ENCODE results near the gene ARNT2. TPM values are rescaled to one million over a fixed set of nuclear protein-coding genes. Genes with fewer than 3 reads are reported as not detected.
"Not testable (repeated sequence)": the region's sequence is repeated elsewhere in the genome, so short reads cannot be mapped to it uniquely, and the experiment has no call there.

The ARNT2 gene
- total RNA-seq, 1 donor from 2014 or later: 6.4 TPM

DNA sequence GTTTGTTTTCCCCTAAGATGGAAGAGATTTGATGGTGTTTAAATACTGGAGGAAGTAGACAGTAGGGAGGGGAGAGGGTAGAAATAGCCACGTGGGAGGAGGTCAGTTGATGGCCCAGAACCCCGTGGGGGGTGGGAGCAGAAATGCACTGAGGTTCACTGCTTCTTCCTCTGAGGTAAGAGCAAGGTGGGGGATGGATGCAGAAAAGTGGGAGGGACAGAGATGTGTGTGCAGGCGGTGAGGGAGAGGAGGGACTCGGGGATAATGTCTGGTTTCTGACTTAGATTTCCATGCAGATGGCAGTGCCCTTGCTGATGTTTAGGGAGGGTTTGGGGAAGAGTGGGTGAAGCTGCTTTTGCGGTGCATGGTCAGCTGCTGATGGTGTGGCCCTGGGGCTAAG, 102.9 kb downstream of the ARNT2 start:
- TF ChIP-seq CTCF (IDR thresholded peaks at IDR 0.05): no peak
- no peak overlapping the region for H3K4me3 ChIP-seq
- no peaks in the 10 kb centered on the region for H3K9me3 ChIP-seq
- H3K27me3 ChIP-seq: no peaks in the 10 kb centered on the region
- DNase-seq (ENCODE audit: low spot score in 2 of 2): no peak
- no peaks in the 10 kb centered on the region for H3K36me3 ChIP-seq
- H3K27ac ChIP-seq: no peak overlapping the region
- intact Hi-C loops (cut with DNase I): no loop called here
- no peaks in the 10 kb centered on the region for H3K4me1 ChIP-seq

- no peak for DNase-seq (ENCODE audit: low spot score in 2 of 2)
- Histone ChIP-seq H3K9me3 (no peaks in the 10 kb centered on the region), H3K4me3 (no peak overlapping the region), H3K4me1 (no peaks in the 10 kb centered on the region), H3K27me3 (no peaks in the 10 kb centered on the region), H3K36me3 (no peaks in the 10 kb centered on the region), H3K27ac (no peak overlapping the region)
- intact Hi-C loops (cut with DNase I): no loop called here
- no peak for TF ChIP-seq CTCF (IDR thresholded peaks at IDR 0.05)
These were observed 103.6 kb downstream of the ARNT2 start for GRCh38 chr15:80507638-80508316.

DNA sequence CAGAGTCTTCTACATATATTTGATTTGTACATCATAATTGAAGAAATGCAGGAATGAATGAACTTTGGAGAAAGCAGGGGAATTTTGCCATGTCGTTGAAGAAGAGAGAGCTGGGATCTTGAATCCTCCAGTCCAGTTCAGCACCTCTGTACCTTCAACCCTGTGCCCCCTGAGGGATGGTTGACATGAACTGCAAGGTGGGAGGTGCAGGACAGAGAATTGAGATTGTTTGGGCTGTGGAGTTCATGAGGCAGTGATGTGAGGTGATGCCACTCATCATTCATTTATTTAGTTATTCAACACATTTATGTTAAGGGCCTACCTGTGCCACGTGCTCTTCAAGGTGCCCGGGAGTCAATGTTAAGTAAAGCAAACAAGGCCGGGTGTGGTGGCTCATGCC, 104.6 kb downstream of the ARNT2 start:
- H3K9me3 ChIP-seq: no peaks in the 10 kb centered on the region
- intact Hi-C loops (cut with DNase I): no loop called here
- DNase-seq (ENCODE audit: low spot score in 2 of 2): no peak
- no peak overlapping the region for H3K27ac ChIP-seq
- H3K4me3 ChIP-seq: no peak overlapping the region
- H3K36me3 ChIP-seq: no peaks in the 10 kb centered on the region
- H3K27me3 ChIP-seq: no peaks in the 10 kb centered on the region
- no peaks in the 10 kb centered on the region for H3K4me1 ChIP-seq
- no peak for TF ChIP-seq CTCF (IDR thresholded peaks at IDR 0.05)

DNA sequence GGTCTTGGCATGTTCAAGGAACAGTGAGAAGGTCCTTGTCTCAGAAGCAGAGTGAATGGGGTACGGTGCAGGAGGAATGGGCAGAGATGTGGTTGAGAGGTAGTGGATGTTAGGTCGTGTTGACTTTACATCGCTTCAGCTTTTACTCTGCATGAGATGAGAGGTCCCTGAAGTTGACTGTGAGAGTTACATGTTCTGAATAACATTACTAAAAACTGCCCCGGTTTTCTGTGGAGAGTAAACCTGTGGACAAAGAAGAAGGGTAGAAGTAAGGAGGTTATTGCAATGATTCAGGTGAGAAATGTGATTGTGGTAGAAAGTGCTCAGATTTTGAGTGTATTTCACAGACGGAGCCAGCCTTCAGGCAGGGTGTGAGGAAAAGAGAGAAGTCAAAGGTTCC, 105.6 kb downstream of the ARNT2 start:
- H3K9me3 ChIP-seq: no peaks in the 10 kb centered on the region
- no peak overlapping the region for H3K27ac ChIP-seq
- no peaks in the 10 kb centered on the region for H3K36me3 ChIP-seq
- H3K4me1 ChIP-seq: no peaks in the 10 kb centered on the region
- DNase-seq (ENCODE audit: low spot score in 2 of 2): no peak
- no peak overlapping the region for H3K4me3 ChIP-seq
- intact Hi-C loops (cut with DNase I): no loop called here
- no peak for TF ChIP-seq CTCF (IDR thresholded peaks at IDR 0.05)
- H3K27me3 ChIP-seq: no peaks in the 10 kb centered on the region

GRCh38 chr15:80510985-80511384, 106.8 kb downstream of the ARNT2 start:
- H3K4me3 ChIP-seq; H3K27me3 ChIP-seq; H3K36me3 ChIP-seq; H3K4me1 ChIP-seq; H3K9me3 ChIP-seq; H3K27ac ChIP-seq; DNase-seq (ENCODE audit: low spot score in 2 of 2); intact Hi-C loops (cut with DNase I): not testable (repeated sequence)

- Histone ChIP-seq H3K9me3 (peaks cover 0 to 12% of the 10 kb centered on the region in 2 donors), H3K27ac (no peak overlapping the region), H3K4me1 (no peaks in the 10 kb centered on the region), H3K27me3 (no peaks in the 10 kb centered on the region), H3K36me3 (no peaks in the 10 kb centered on the region), H3K4me3 (no peak overlapping the region)
- peak in 1 of 3 experiments; percentile 25 for TF ChIP-seq CTCF (IDR thresholded peaks at IDR 0.05)
- intact Hi-C loops (cut with DNase I): loop anchor here (1.0 kb wide), 1 partner anchor 56 kb away; no protein-coding TSS in a partner anchor
- DNase-seq (ENCODE audit: low spot score in 2 of 2): no peak
These were observed 108.8 kb downstream of the ARNT2 start for GRCh38 chr15:80512726-80513660.
